GM23248 (cell line): ENCODE measurements around the gene PRLH. TPM values are rescaled to one million over a fixed set of nuclear protein-coding genes. Genes with fewer than 3 reads are reported as not detected.

ENCODE experiments used
- DNase-seq: peaks from one replicate; pipeline ENCODE4 v3.0.0-alpha.2; 2015
- H2AFZ ChIP-seq: fragments of 200-600 bp; sonication (generic); 2 replicates; pipeline ENCODE4 v1.6.1; 2016; ENCODE audit warnings: antibody characterized with exemption
- H3F3A ChIP-seq: fragments of 200-600 bp; sonication (generic); 2 replicates; pipeline ENCODE4 v1.6.1; 2016; ENCODE audit warnings: mild to moderate bottlenecking, antibody characterized with exemption, mixed run types; ENCODE audit not compliant: insufficient read depth
- H3K27ac ChIP-seq: fragments of 200-600 bp; sonication (generic); 2 replicates; pipeline ENCODE4 v1.5.1; 2016; ENCODE audit warnings: mild to moderate bottlenecking
- H3K27me3 ChIP-seq: fragments of 200-600 bp; sonication (generic); replicated peaks from 2 replicates; pipeline ENCODE4 v1.6.1; 2016; ENCODE audit warnings: mild to moderate bottlenecking; ENCODE audit not compliant: insufficient read depth
- H3K36me3 ChIP-seq: fragments of 200-600 bp; sonication (generic); 2 replicates; pipeline ENCODE4 v1.6.1; 2016; ENCODE audit warnings: low read depth, mild to moderate bottlenecking
- H3K4me1 ChIP-seq: fragments of 200-600 bp; sonication (generic); 2 replicates; pipeline ENCODE4 v1.6.1; 2016; ENCODE audit warnings: mild to moderate bottlenecking; ENCODE audit not compliant: insufficient read depth
- H3K4me2 ChIP-seq: fragments of 200-600 bp; sonication (generic); one replicate; pipeline ENCODE4 v1.6.1; 2016; ENCODE audit warnings: mild to moderate bottlenecking; ENCODE audit not compliant: unreplicated experiment
- H3K4me3 ChIP-seq: fragments of 200-600 bp; sonication (generic); 2 replicates; pipeline ENCODE4 v1.5.1; 2016; ENCODE audit warnings: mild to moderate bottlenecking
- H3K79me2 ChIP-seq: fragments of 200-600 bp; sonication (generic); 2 replicates; pipeline ENCODE4 v1.6.1; 2016; ENCODE audit warnings: mild to moderate bottlenecking; ENCODE audit not compliant: insufficient read depth
- H3K9ac ChIP-seq: fragments of 200-600 bp; sonication (generic); 2 replicates; pipeline ENCODE4 v1.6.1; 2016; ENCODE audit warnings: mild to moderate bottlenecking
- H3K9me2 ChIP-seq: fragments of 200-600 bp; sonication (generic); 2 replicates; pipeline ENCODE4 v1.6.1; 2016; ENCODE audit warnings: mixed run types, mild to moderate bottlenecking, moderate library complexity; ENCODE audit not compliant: insufficient read depth
- H3K9me3 ChIP-seq: fragments of 200-600 bp; sonication (generic); one replicate; pipeline ENCODE4 v1.6.1; 2017; ENCODE audit warnings: low read depth
- H4K20me1 ChIP-seq: fragments of 200-600 bp; sonication (generic); 2 replicates; pipeline ENCODE4 v1.6.0; 2016; ENCODE audit not compliant: insufficient read depth
- EZH2 ChIP-seq: fragments of 200-600 bp; sonication (generic); IDR thresholded peaks from 2 replicates; pipeline ENCODE4 v1.6.1; 2018; ENCODE audit warnings: antibody characterized with exemption, mild to moderate bottlenecking; ENCODE audit not compliant: insufficient read depth, poor library complexity, severe bottlenecking
- EZH2phosphoT487 ChIP-seq: fragments of 200-600 bp; sonication (generic); IDR thresholded peaks from 2 replicates; pipeline ENCODE4 v1.6.1; 2018; ENCODE audit warnings: antibody characterized with exemption, moderate library complexity, mild to moderate bottlenecking, low read depth; ENCODE audit not compliant: insufficient read depth
- WGBS, 2 experiments: methylation state at CpG; one replicate each; pipeline ENCODE4 v1.1.6; 2015 to 2017; ENCODE audit warnings: low lambda C conversion rate in 2 of 2, low coverage in 1 of 2; ENCODE audit errors: missing lambda C conversion rate in 2 of 2; 5-methylcytosine and 5-hydroxymethylcytosine counted together
- in situ Hi-C: fragments of 300-500 bp; cut with MboI; formaldehyde crosslinking; loops from 2 replicates; pipeline ENCODE4 v1.15.0; 2020
- polyA plus RNA-seq: library from polyadenylated mRNA; unstranded; fragments of >200 nt; fragmentation: Nextera tagmentation; extraction: Ambion mirVana; gene quantifications from 2 replicates; pipeline ENCODE4 v1.2.1, GENCODE V29; 2016
- total RNA-seq: library from RNA; depleted of rRNA; stranded (reverse); fragments of >200 nt; shearing (Covaris generic); gene quantifications from 2 replicates; pipeline ENCODE4 v1.2.3, GENCODE V29; 2014

PRLH gene
- total and polyA plus RNA-seq, 2 experiments from 2014 or later = not detected

- Histone ChIP-seq H3K9ac (no peak overlapping the region), H3K4me2 (no peak overlapping the region), H2AFZ (no peak overlapping the region), H3K27ac (no peak overlapping the region), H3F3A (peaks cover 7% of the 10 kb centered on the region), H3K27me3 (no peaks in the 10 kb centered on the region), H3K4me3 (no peak overlapping the region), H3K9me3 (no peaks in the 10 kb centered on the region), H4K20me1 (no peaks in the 10 kb centered on the region), H3K79me2 (no peaks in the 10 kb centered on the region), H3K9me2 (no peaks in the 10 kb centered on the region), H3K36me3 (no peaks in the 10 kb centered on the region), H3K4me1 (peaks cover 15% of the 10 kb centered on the region; the same call in 1 of the 2 replicates)
- in situ Hi-C loops = no loop called here
- WGBS, 2 experiments = 74 to 83% methylated on average over 25 to 29 of the region's 29 CpGs
- no peak for DNase-seq
- TF ChIP-seq EZH2 (no peak), EZH2phosphoT487 (no peak)
Observed at GRCh38 chr2:237538001-237538720, 28.2 kb upstream of the PRLH start.

GRCh38 chr2:237538901-237539300, 27.5 kb upstream of the PRLH start:
- Histone ChIP-seq H3K9me3 (no peaks in the 10 kb centered on the region), H3K9me2 (no peaks in the 10 kb centered on the region), H3K9ac (no peak overlapping the region), H2AFZ (no peak overlapping the region), H4K20me1 (no peaks in the 10 kb centered on the region), H3K4me1 (peaks cover 10% of the 10 kb centered on the region; the same call in 1 of the 2 replicates), H3F3A (peaks cover 4% of the 10 kb centered on the region), H3K79me2 (no peaks in the 10 kb centered on the region), H3K27ac (no peak overlapping the region), H3K4me3 (no peak overlapping the region), H3K36me3 (no peaks in the 10 kb centered on the region), H3K27me3 (no peaks in the 10 kb centered on the region), H3K4me2 (no peak overlapping the region)
- no peak for DNase-seq
- TF ChIP-seq EZH2 = no peak
- no peak for TF ChIP-seq EZH2phosphoT487
- in situ Hi-C loops = no loop called here
- 92 to 96% methylated on average over 14 to 18 of the region's 18 CpGs for WGBS, 2 experiments

GRCh38 chr2:237539681-237540080, 26.7 kb upstream of the PRLH start:
- in situ Hi-C loops = no loop called here
- no peaks in the 10 kb centered on the region for H3K36me3 ChIP-seq
- H3K9me3 ChIP-seq = no peaks in the 10 kb centered on the region
- WGBS, 2 experiments = 64 to 67% methylated on average over 6 of the region's 6 CpGs
- no peak for DNase-seq
- H3K27ac ChIP-seq = no peak overlapping the region
- no peaks in the 10 kb centered on the region for H3K79me2 ChIP-seq
- no peaks in the 10 kb centered on the region for H3K9me2 ChIP-seq
- no peak overlapping the region for H3K4me3 ChIP-seq
- TF ChIP-seq EZH2 = no peak
- TF ChIP-seq EZH2phosphoT487 = no peak
- H3K27me3 ChIP-seq = no peaks in the 10 kb centered on the region
- H3K4me2 ChIP-seq = no peak overlapping the region
- H4K20me1 ChIP-seq = no peaks in the 10 kb centered on the region
- no peak overlapping the region for H3K9ac ChIP-seq
- H3K4me1 ChIP-seq = 0 out of 2 replicates have a peak, but pooled peaks cover 5% of the 10 kb centered on the region
- no peaks in the 10 kb centered on the region for H3F3A ChIP-seq
- H2AFZ ChIP-seq = no peak overlapping the region

GRCh38 chr2:237540223-237540775, 26.1 kb upstream of the PRLH start:
- no peaks in the 10 kb centered on the region for H3K27me3 ChIP-seq
- in situ Hi-C loops = no loop called here
- H3K4me1 ChIP-seq = 0 out of 2 replicates have a peak, but pooled peaks cover 5% of the 10 kb centered on the region
- no peak overlapping the region for H3K4me2 ChIP-seq
- H3K4me3 ChIP-seq = no peak overlapping the region
- TF ChIP-seq EZH2phosphoT487 (no peak), EZH2 (no peak)
- no peaks in the 10 kb centered on the region for H3K79me2 ChIP-seq
- DNase-seq = no peak
- no peaks in the 10 kb centered on the region for H3K9me2 ChIP-seq
- no peaks in the 10 kb centered on the region for H3K9me3 ChIP-seq
- H3F3A ChIP-seq = no peaks in the 10 kb centered on the region
- no peaks in the 10 kb centered on the region for H4K20me1 ChIP-seq
- WGBS, 2 experiments = 79% methylated on average over 10 to 13 of the region's 13 CpGs
- H3K36me3 ChIP-seq = no peaks in the 10 kb centered on the region
- H2AFZ ChIP-seq = no peak overlapping the region
- no peak overlapping the region for H3K27ac ChIP-seq
- no peak overlapping the region for H3K9ac ChIP-seq
